Pancreas (tissue), 10 donors: ENCODE measurements around the gene SELENOO. TPM values are rescaled to one million over a fixed set of nuclear protein-coding genes. Genes with fewer than 3 reads are reported as not detected.

Source experiments
- ATAC-seq, 4 donors: fragments of 200-7000 bp; cut with Tn5 transposase; one replicate each; pipeline versions ENCODE4 v1.8.0 to v1.9.1; 2020; ENCODE audit warnings: mild to moderate bottlenecking in 4 of 4, moderate library complexity in 4 of 4
- DNase-seq, 6 donors: peaks; one replicate each; pipeline ENCODE4 v3.0.0-alpha.2; 2020
- FAIRE-seq: peaks from 2 replicates; lab custom pipeline; 2012; peaks lifted over from hg19 to GRCh38; lab: Jason Lieb, UNC
- H3K27ac ChIP-seq, 4 donors: fragments of 200-600 bp; sonication (generic); 1 replicate in 3 of 4; 2 replicates in 1 of 4; pipeline versions ENCODE4 v1.5.0 to v1.8.0; 2020
- H3K27me3 ChIP-seq, 4 donors: fragments of 200-600 bp; one replicate each; pipeline ENCODE4 v1.8.0; 2021
- H3K36me3 ChIP-seq, 3 donors: fragments of 200-600 bp; sonication (generic) in 1 of 3; one replicate each; pipeline versions ENCODE4 v1.5.0 to v1.8.0; 2020 to 2021
- H3K4me1 ChIP-seq, 3 donors: fragments of 200-600 bp; one replicate each; pipeline ENCODE4 v1.8.0; 2021
- H3K4me3 ChIP-seq, 4 donors: fragments of 200-600 bp; sonication (generic) in 2 of 4; one replicate each; pipeline versions ENCODE4 v1.5.0 to v1.8.0; 2020 to 2021
- H3K9me3 ChIP-seq, 4 donors: fragments of 200-600 bp; one replicate each; pipeline ENCODE4 v1.8.0; 2021
- WGBS, 2 donors: extraction: QIAGEN DNeasy Blood & Tissue Kit; methylation state at CpG; one replicate each; pipeline ENCODE4 v1.1.7; 2013; 5-methylcytosine and 5-hydroxymethylcytosine counted together
- intact Hi-C, 3 donors: fragments of 100-400 bp; cut with DNase I; formaldehyde crosslinking; loops; one replicate each; pipeline versions ENCODE4 v1.11.1 to v1.14.2; 2022
- polyA plus RNA-seq, 2 donors: library from polyadenylated mRNA; stranded (reverse); fragments of 200-250 nt; gene quantifications; one replicate each; pipeline ENCODE4 v1.2.3, GENCODE V29; 2013
- total RNA-seq, 6 donors: library from RNA; stranded (reverse); fragmentation: NEBNext Ultra II Directional in 4 of 6; extraction: Animal tissue kit (Norgen Biotek cat#: 25700) in 4 of 6; gene quantifications; one replicate each; pipeline versions ENCODE4 v1.2.1 to v1.2.4, GENCODE V29; 2021 to 2023
- TF ChIP-seq, protein P1 (sequence below), 4 donors: fragments of 200-600 bp; sonication (generic) in 3 of 4; IDR thresholded peaks; one replicate each; pipeline versions ENCODE4 v1.5.0 to v1.8.0; 2021; ENCODE audit warnings: antibody characterized with exemption in 4 of 4
- donor health status: healthy with polysubstance abuse.
- donor health status: DM: no; HTN: no; CAD: no; lungs with moderate emphysema.
- donor health status: DM: no; HTN: no; CAD: no.
- donor health status: control.
- donor health status: control.
- donor health status: Bipolar disorder and iron deficiency.
- donor health status: DM: yes; HTN: yes; CAD: no.
- donor health status: DM: no; HTN: no; CAD: no.
- donor health status: DM: no; HTN: no; CAD: no.
- donor health status: DM: yes; HTN: yes; CAD: no.

Gene SELENOO
- total and polyA plus RNA-seq, 8 donors = 11.6 to 79.8 (median 14.3) TPM

- no peak for FAIRE-seq
- ATAC-seq = no peak
- intact Hi-C loops = no loop called here
- Histone ChIP-seq H3K36me3 (no peaks in the 10 kb centered on the region), H3K4me1 (no peaks in the 10 kb centered on the region), H3K9me3 (no peaks in the 10 kb centered on the region), H3K27ac (no peak overlapping the region), H3K4me3 (no peak overlapping the region), H3K27me3 (no peaks in the 10 kb centered on the region)
- TF ChIP-seq, protein P1, sequence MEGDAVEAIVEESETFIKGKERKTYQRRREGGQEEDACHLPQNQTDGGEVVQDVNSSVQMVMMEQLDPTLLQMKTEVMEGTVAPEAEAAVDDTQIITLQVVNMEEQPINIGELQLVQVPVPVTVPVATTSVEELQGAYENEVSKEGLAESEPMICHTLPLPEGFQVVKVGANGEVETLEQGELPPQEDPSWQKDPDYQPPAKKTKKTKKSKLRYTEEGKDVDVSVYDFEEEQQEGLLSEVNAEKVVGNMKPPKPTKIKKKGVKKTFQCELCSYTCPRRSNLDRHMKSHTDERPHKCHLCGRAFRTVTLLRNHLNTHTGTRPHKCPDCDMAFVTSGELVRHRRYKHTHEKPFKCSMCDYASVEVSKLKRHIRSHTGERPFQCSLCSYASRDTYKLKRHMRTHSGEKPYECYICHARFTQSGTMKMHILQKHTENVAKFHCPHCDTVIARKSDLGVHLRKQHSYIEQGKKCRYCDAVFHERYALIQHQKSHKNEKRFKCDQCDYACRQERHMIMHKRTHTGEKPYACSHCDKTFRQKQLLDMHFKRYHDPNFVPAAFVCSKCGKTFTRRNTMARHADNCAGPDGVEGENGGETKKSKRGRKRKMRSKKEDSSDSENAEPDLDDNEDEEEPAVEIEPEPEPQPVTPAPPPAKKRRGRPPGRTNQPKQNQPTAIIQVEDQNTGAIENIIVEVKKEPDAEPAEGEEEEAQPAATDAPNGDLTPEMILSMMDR (IDR thresholded peaks at IDR 0.05) = no peak
- 92 to 96% methylated on average over 73 to 76 of the region's 76 CpGs for WGBS, 2 donors
- peak in 4 of 6 donors; percentile 16 to 61 (median 40) for DNase-seq
Measured at GRCh38 chr22:50176850-50177536, 23.8 kb upstream of the SELENOO start.

GRCh38 chr22:50177537-50178470 is 23.0 kb upstream of the SELENOO start:
- Histone ChIP-seq H3K27me3 (no peaks in the 10 kb centered on the region), H3K9me3 (no peaks in the 10 kb centered on the region), H3K36me3 (no peaks in the 10 kb centered on the region), H3K4me3 (no peak overlapping the region), H3K4me1 (peaks cover 3 to 7% (median 7%) of the 10 kb centered on the region in 3 donors), H3K27ac (no peak overlapping the region)
- TF ChIP-seq, protein P1 (IDR thresholded peaks at IDR 0.05) = no peak
- DNase-seq = peak in 2 of 6 donors; percentile 20 to 49
- ATAC-seq = no peak
- FAIRE-seq = no peak
- intact Hi-C loops = no loop called here
- 62 to 77% methylated on average over 86 to 98 of the region's 98 CpGs for WGBS, 2 donors

GRCh38 chr22:50178471-50178864 is 22.3 kb upstream of the SELENOO start:
- TF ChIP-seq, protein P1 (IDR thresholded peaks at IDR 0.05) = no peak
- WGBS, 2 donors = 66 to 81% methylated on average over 20 to 22 of the region's 22 CpGs
- no peak overlapping the region for H3K4me3 ChIP-seq
- H3K27ac ChIP-seq = no peak overlapping the region
- peaks cover 10 to 14% (median 13%) of the 10 kb centered on the region in 3 donors for H3K4me1 ChIP-seq
- ATAC-seq (no peak), DNase-seq (peak in 1 of 6 donors; percentile 13), FAIRE-seq (no peak)
- no peaks in the 10 kb centered on the region for H3K9me3 ChIP-seq
- no peaks in the 10 kb centered on the region for H3K27me3 ChIP-seq
- H3K36me3 ChIP-seq = no peaks in the 10 kb centered on the region
- intact Hi-C loops = no loop called here

- Histone ChIP-seq H3K27ac (no peak overlapping the region), H3K4me3 (no peak overlapping the region), H3K27me3 (no peaks in the 10 kb centered on the region), H3K4me1 (peaks cover 16 to 17% (median 17%) of the 10 kb centered on the region in 3 donors), H3K36me3 (no peaks in the 10 kb centered on the region), H3K9me3 (no peaks in the 10 kb centered on the region)
- ATAC-seq (no peak), FAIRE-seq (no peak), DNase-seq (peak in 5 of 6 donors; percentile 13 to 77 (median 31))
- TF ChIP-seq, protein P1 (IDR thresholded peaks at IDR 0.05) = no peak
- intact Hi-C loops = no loop called here
- 82 to 90% methylated on average over 50 to 64 of the region's 64 CpGs for WGBS, 2 donors
Measured at GRCh38 chr22:50178871-50179869, 21.6 kb upstream of the SELENOO start.
